Lower lobe of right lung (tissue), 2 donors: Measurements from ENCODE around the gene PAM16. TPM values are rescaled to one million over a fixed set of nuclear protein-coding genes. Genes with fewer than 3 reads are reported as not detected.

Experiments used
- ATAC-seq, 2 donors: fragments of 200-7000 bp; cut with Tn5 transposase; one replicate each; pipeline ENCODE4 v1.9.1; 2020 to 2022; ENCODE audit warnings: mild to moderate bottlenecking in 2 of 2, moderate library complexity in 2 of 2
- DNase-seq: peaks from one replicate; pipeline ENCODE4 v3.0.0-alpha.2; 2020
- H3K27ac ChIP-seq: fragments of 200-600 bp; one replicate; pipeline ENCODE4 v1.8.0; 2022
- H3K27me3 ChIP-seq: fragments of 200-600 bp; one replicate; pipeline ENCODE4 v1.8.0; 2022; ENCODE audit warnings: low read depth
- H3K36me3 ChIP-seq: fragments of 200-600 bp; one replicate; pipeline ENCODE4 v1.8.0; 2022; ENCODE audit warnings: mild to moderate bottlenecking
- H3K4me1 ChIP-seq: fragments of 200-600 bp; one replicate; pipeline ENCODE4 v1.8.0; 2022
- H3K4me3 ChIP-seq: fragments of 200-600 bp; one replicate; pipeline ENCODE4 v1.8.0; 2022; ENCODE audit warnings: mild to moderate bottlenecking
- H3K9me3 ChIP-seq: fragments of 200-600 bp; one replicate; pipeline ENCODE4 v1.8.0; 2022
- CTCF ChIP-seq: fragments of 200-600 bp; IDR thresholded peaks from one replicate; pipeline ENCODE4 v1.8.0; 2022; ENCODE audit warnings: antibody characterized with exemption, mild to moderate bottlenecking
- intact Hi-C: fragments of 100-400 bp; cut with DNase I; formaldehyde crosslinking; loops from one replicate; pipeline ENCODE4 v1.11.0; 2022
- total RNA-seq: library from RNA; stranded (reverse); fragmentation: NEBNext Ultra II Directional; extraction: Animal tissue kit (Norgen Biotek cat#: 25700); gene quantifications from one replicate; pipeline ENCODE4 v1.2.1, GENCODE V29; 2021
- donor health status: DM: no; HTN: yes; CAD: no; lungs with severe emphysema.

PAM16 gene
- total RNA-seq, 1 donor from 2014 or later, result 40.0 TPM

GRCh38 chr16:4328046-4328781 is 22.9 kb downstream of the PAM16 start:
- peak; percentile 84 for DNase-seq

GRCh38 chr16:4327386-4328045 is 23.6 kb downstream of the PAM16 start:
- ATAC-seq (no peak), DNase-seq (no peak)
- Histone ChIP-seq H3K27ac (peak overlapping the region; percentile 85), H3K9me3 (no peaks in the 10 kb centered on the region), H3K4me1 (peaks cover 76% of the 10 kb centered on the region), H3K4me3 (peak overlapping the region; percentile 56), H3K27me3 (no peaks in the 10 kb centered on the region), H3K36me3 (peaks cover 6% of the 10 kb centered on the region)
- intact Hi-C loops, result no loop called here
- no peak for TF ChIP-seq CTCF

More at GRCh38 chr16:4328046-4328781, 22.9 kb downstream of the PAM16 start:
- H3K27ac ChIP-seq, result peak overlapping the region; percentile 85
- peaks cover 13% of the 10 kb centered on the region for H3K36me3 ChIP-seq
- peak; percentile 78 to 83 for ATAC-seq
- no peaks in the 10 kb centered on the region for H3K27me3 ChIP-seq
- no peaks in the 10 kb centered on the region for H3K9me3 ChIP-seq
- intact Hi-C loops, result no loop called here
- peak; percentile 71 for TF ChIP-seq CTCF
- H3K4me1 ChIP-seq, result peaks cover 69% of the 10 kb centered on the region
- peak overlapping the region; percentile 56 for H3K4me3 ChIP-seq

GRCh38 chr16:4325253-4325758 is 25.8 kb downstream of the PAM16 start:
- H3K27ac ChIP-seq, result peak overlapping the region; percentile 85
- H3K9me3 ChIP-seq, result no peaks in the 10 kb centered on the region
- H3K4me3 ChIP-seq, result no peak overlapping the region
- TF ChIP-seq CTCF, result no peak
- DNase-seq (no peak), ATAC-seq (no peak)
- intact Hi-C loops, result no loop called here
- H3K27me3 ChIP-seq, result no peaks in the 10 kb centered on the region
- no peaks in the 10 kb centered on the region for H3K36me3 ChIP-seq
- H3K4me1 ChIP-seq, result peaks cover 93% of the 10 kb centered on the region

- Histone ChIP-seq H3K4me1 (peaks cover 94% of the 10 kb centered on the region), H3K27me3 (no peaks in the 10 kb centered on the region), H3K9me3 (no peaks in the 10 kb centered on the region), H3K36me3 (no peaks in the 10 kb centered on the region), H3K27ac (peak overlapping the region; percentile 85), H3K4me3 (peak overlapping the region; percentile 15)
- intact Hi-C loops, result no loop called here
- TF ChIP-seq CTCF, result no peak
- ATAC-seq (no peak), DNase-seq (no peak)
Observed at GRCh38 chr16:4324492-4325252, 26.4 kb downstream of the PAM16 start.

GRCh38 chr16:4323845-4324488 is 27.2 kb downstream of the PAM16 start:
- ATAC-seq (peak; percentile 64 to 66), DNase-seq (peak; percentile 71)
- TF ChIP-seq CTCF, result no peak
- peak overlapping the region; percentile 85 for H3K27ac ChIP-seq
- intact Hi-C loops, result no loop called here
- no peaks in the 10 kb centered on the region for H3K36me3 ChIP-seq
- no peaks in the 10 kb centered on the region for H3K9me3 ChIP-seq
- H3K4me1 ChIP-seq, result peaks cover 94% of the 10 kb centered on the region
- no peaks in the 10 kb centered on the region for H3K27me3 ChIP-seq
- peak overlapping the region; percentile 15 for H3K4me3 ChIP-seq
